ENCODE data around the gene SRGAP3.

Gene SRGAP3

GRCh38 chr3:8983026-8983425 is 266.4 kb downstream of the SRGAP3 start:
- no peak for TF ChIP-seq CTCF (IDR thresholded peaks at IDR 0.05)
- Histone ChIP-seq H3K9me3 (peaks cover 5% of the 10 kb centered on the region), H3K4me3 (ENCODE audit: low read depth in 1 of 2, low read length in 1 of 2) (no peak overlapping the region), H3K4me1 (ENCODE audit: control insufficient read depth in 1 of 2, insufficient read depth in 1 of 2, low read depth in 1 of 2, low read length in 1 of 2) (peaks cover 13 to 17% of the 10 kb centered on the region in 2 experiments), H3K27ac (no peak overlapping the region), H3K36me3 (no peaks in the 10 kb centered on the region), H3K27me3 (no peaks in the 10 kb centered on the region)

- H3K9me3 ChIP-seq: peaks cover 5% of the 10 kb centered on the region
- H3K27ac ChIP-seq: no peak overlapping the region
- no peak overlapping the region for H3K4me3 ChIP-seq (ENCODE audit: low read depth in 1 of 2, low read length in 1 of 2)
- no peaks in the 10 kb centered on the region for H3K36me3 ChIP-seq
- peaks cover 13 to 14% of the 10 kb centered on the region in 2 experiments for H3K4me1 ChIP-seq (ENCODE audit: control insufficient read depth in 1 of 2, insufficient read depth in 1 of 2, low read depth in 1 of 2, low read length in 1 of 2)
- TF ChIP-seq CTCF (IDR thresholded peaks at IDR 0.05): no peak
- H3K27me3 ChIP-seq: no peaks in the 10 kb centered on the region
Measured at GRCh38 chr3:8982509-8982908, 266.9 kb downstream of the SRGAP3 start.

- Histone ChIP-seq H3K4me3 (ENCODE audit: low read depth in 1 of 2, low read length in 1 of 2) (no peak overlapping the region), H3K9me3 (peaks cover 5% of the 10 kb centered on the region), H3K4me1 (ENCODE audit: control insufficient read depth in 1 of 2, insufficient read depth in 1 of 2, low read depth in 1 of 2, low read length in 1 of 2) (peaks cover 13 to 14% of the 10 kb centered on the region in 2 experiments), H3K36me3 (no peaks in the 10 kb centered on the region), H3K27ac (no peak overlapping the region), H3K27me3 (no peaks in the 10 kb centered on the region)
- no peak for TF ChIP-seq CTCF (IDR thresholded peaks at IDR 0.05)
Measured at GRCh38 chr3:8981700-8982099, 267.7 kb downstream of the SRGAP3 start.

GRCh38 chr3:8981296-8981695 is 268.1 kb downstream of the SRGAP3 start:
- Histone ChIP-seq H3K27ac (no peak overlapping the region), H3K36me3 (no peaks in the 10 kb centered on the region), H3K4me1 (ENCODE audit: control insufficient read depth in 1 of 2, insufficient read depth in 1 of 2, low read depth in 1 of 2, low read length in 1 of 2) (peaks cover 13 to 14% of the 10 kb centered on the region in 2 experiments), H3K4me3 (ENCODE audit: low read depth in 1 of 2, low read length in 1 of 2) (no peak overlapping the region), H3K27me3 (no peaks in the 10 kb centered on the region), H3K9me3 (peaks cover 5% of the 10 kb centered on the region)
- TF ChIP-seq CTCF (IDR thresholded peaks at IDR 0.05): no peak

GRCh38 chr3:8980756-8981257 is 268.6 kb downstream of the SRGAP3 start:
- Histone ChIP-seq H3K4me1 (ENCODE audit: control insufficient read depth in 1 of 2, insufficient read depth in 1 of 2, low read depth in 1 of 2, low read length in 1 of 2) (peaks cover 13 to 14% of the 10 kb centered on the region in 2 experiments), H3K27ac (no peak overlapping the region), H3K36me3 (no peaks in the 10 kb centered on the region), H3K4me3 (ENCODE audit: low read depth in 1 of 2, low read length in 1 of 2) (no peak overlapping the region), H3K27me3 (no peaks in the 10 kb centered on the region), H3K9me3 (peaks cover 5% of the 10 kb centered on the region)
- no peak for TF ChIP-seq CTCF (IDR thresholded peaks at IDR 0.05)

GRCh38 chr3:8979262-8979661 is 270.2 kb downstream of the SRGAP3 start:
- Histone ChIP-seq H3K4me3 (ENCODE audit: low read depth in 1 of 2, low read length in 1 of 2) (no peak overlapping the region), H3K36me3 (no peaks in the 10 kb centered on the region), H3K9me3 (peaks cover 5% of the 10 kb centered on the region), H3K27ac (no peak overlapping the region), H3K4me1 (ENCODE audit: control insufficient read depth in 1 of 2, insufficient read depth in 1 of 2, low read depth in 1 of 2, low read length in 1 of 2) (peaks cover 13 to 14% of the 10 kb centered on the region in 2 experiments), H3K27me3 (no peaks in the 10 kb centered on the region)
- no peak for TF ChIP-seq CTCF (IDR thresholded peaks at IDR 0.05)
